ENCODE measurements around the gene OR5B2.

Gene OR5B2

GRCh38 chr11:58391879-58392278, 36.0 kb downstream of the OR5B2 start:
- peak overlapping the region; percentile 48 for H3K27ac Mint-ChIP-seq
- H3K9me3 Mint-ChIP-seq = no peaks in the 10 kb centered on the region

DNA sequence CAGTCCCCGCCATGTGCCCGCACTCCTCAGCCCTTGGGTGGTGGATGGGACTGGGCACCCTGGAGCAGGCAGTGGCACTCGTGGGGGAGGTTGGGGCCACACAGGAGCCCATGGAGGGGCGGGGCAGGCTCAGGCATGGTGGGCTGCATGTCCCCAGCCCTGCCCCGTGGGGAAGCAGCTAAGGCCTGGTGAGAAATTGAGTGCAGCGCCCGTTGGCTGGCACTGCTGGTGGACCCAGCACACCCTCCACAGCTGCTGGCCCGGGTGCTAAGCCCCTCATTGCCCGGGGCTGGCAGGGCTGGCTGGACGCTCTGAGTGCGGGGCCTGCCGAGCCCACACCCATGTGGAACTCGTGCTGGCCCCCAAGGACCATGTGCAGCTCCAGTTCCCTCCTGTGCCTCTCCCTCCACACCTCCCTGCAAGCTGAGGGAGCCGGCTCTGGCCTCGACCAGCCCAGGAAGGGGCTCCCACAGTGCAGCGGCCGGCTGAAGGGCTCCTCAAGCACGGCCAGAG, 37.3 kb downstream of the OR5B2 start:
- no peaks in the 10 kb centered on the region for H3K36me3 Mint-ChIP-seq
- H3K4me3 Mint-ChIP-seq = no peak overlapping the region
- peaks cover 4% of the 10 kb centered on the region for H3K27me3 Mint-ChIP-seq
- H3K9me3 Mint-ChIP-seq = no peaks in the 10 kb centered on the region
- H3K27ac Mint-ChIP-seq = no peak overlapping the region
- no peaks in the 10 kb centered on the region for H3K4me1 Mint-ChIP-seq

More at GRCh38 chr11:58391879-58392278, 36.0 kb downstream of the OR5B2 start:
- Mint-ChIP-seq H3K27me3 (peaks cover 4% of the 10 kb centered on the region), H3K36me3 (no peaks in the 10 kb centered on the region), H3K4me3 (no peak overlapping the region), H3K4me1 (no peaks in the 10 kb centered on the region)
